Liver (tissue), 9 donors: ENCODE results near the gene EXOC8. TPM values are rescaled to one million over a fixed set of nuclear protein-coding genes. Genes with fewer than 3 reads are reported as not detected.
"Not testable (repeated sequence)": the region's sequence is repeated elsewhere in the genome, so short reads cannot be mapped to it uniquely, and the experiment has no call there.

Experiments used
- DNase-seq: peaks from one replicate; pipeline ENCODE4 v3.0.0-alpha.2; 2017; ENCODE audit warnings: low spot score
- H3K27ac ChIP-seq, 2 donors: one replicate each; pipeline ENCODE4 v1.7.0; 2013; ENCODE audit warnings: inconsistent platforms in 2 of 2, low read length in 2 of 2, control low read depth in 1 of 2, low read depth in 1 of 2, mild to moderate bottlenecking in 1 of 2
- H3K27me3 ChIP-seq, 4 donors: one replicate each; pipeline versions ENCODE4 v1.6.1 to v1.7.0; 2013; ENCODE audit warnings: low read length in 3 of 4, inconsistent platforms in 1 of 4, mild to moderate bottlenecking in 1 of 4, moderate library complexity in 1 of 4; ENCODE audit not compliant: control insufficient read depth in 4 of 4, insufficient read depth in 4 of 4
- H3K36me3 ChIP-seq, 4 donors: one replicate each; pipeline versions ENCODE4 v1.6.1 to v1.7.0; 2013; ENCODE audit warnings: low read length in 3 of 4, mild to moderate bottlenecking in 3 of 4, low read depth in 1 of 4, moderate library complexity in 1 of 4; ENCODE audit not compliant: control insufficient read depth in 4 of 4, insufficient read depth in 3 of 4
- H3K4me1 ChIP-seq, 4 donors: one replicate each; pipeline versions ENCODE4 v1.6.1 to v1.7.0; 2013; ENCODE audit warnings: low read length in 3 of 4, mild to moderate bottlenecking in 3 of 4, moderate library complexity in 1 of 4; ENCODE audit not compliant: control insufficient read depth in 4 of 4, insufficient read depth in 4 of 4
- H3K4me3 ChIP-seq, 3 donors: one replicate each; pipeline versions ENCODE4 v1.6.1 to v1.7.0; 2013; ENCODE audit warnings: low read length in 3 of 3, control low read depth in 1 of 3, low read depth in 1 of 3, mild to moderate bottlenecking in 1 of 3
- H3K9ac ChIP-seq, 2 donors: one replicate each; pipeline ENCODE4 v1.7.0; 2013; ENCODE audit warnings: low read length in 2 of 2, mild to moderate bottlenecking in 2 of 2, moderate library complexity in 2 of 2, control low read depth in 1 of 2, low read depth in 1 of 2
- H3K9me3 ChIP-seq, 4 donors: one replicate each; pipeline versions ENCODE4 v1.6.1 to v1.7.0; 2013; ENCODE audit warnings: low read length in 3 of 4; ENCODE audit not compliant: control insufficient read depth in 4 of 4
- EGR1 ChIP-seq, 2 donors: IDR thresholded peaks; 2 replicates each; pipeline ENCODE4 v1.6.1; 2016 to 2018; ENCODE audit warnings: antibody characterized with exemption in 2 of 2, low read depth in 2 of 2
- FOXA1 ChIP-seq: IDR thresholded peaks from 2 replicates; pipeline ENCODE4 v1.6.1; 2016; ENCODE audit warnings: antibody characterized with exemption
- FOXA2 ChIP-seq: IDR thresholded peaks from 2 replicates; pipeline ENCODE4 v1.6.1; 2016; ENCODE audit warnings: antibody characterized with exemption
- GABPA ChIP-seq, 2 donors: IDR thresholded peaks in 1 of 2; conservative IDR thresholded peaks in 1 of 2; 2 replicates each; pipeline ENCODE4 v1.6.1; 2016; ENCODE audit warnings: antibody characterized with exemption in 2 of 2, mild to moderate bottlenecking in 1 of 2, moderate library complexity in 1 of 2
- HNF4G ChIP-seq: IDR thresholded peaks from 2 replicates; pipeline ENCODE4 v1.6.1; 2016; ENCODE audit warnings: antibody characterized with exemption
- JUND ChIP-seq, 2 donors: IDR thresholded peaks; 2 replicates each; pipeline ENCODE4 v1.6.1; 2016; ENCODE audit warnings: antibody characterized with exemption in 2 of 2
- NR2F2 ChIP-seq: IDR thresholded peaks from 2 replicates; pipeline ENCODE4 v1.6.1; 2016; ENCODE audit warnings: antibody characterized with exemption
- RAD21 ChIP-seq, 2 donors: IDR thresholded peaks; 2 replicates each; pipeline ENCODE4 v1.6.1; 2016; ENCODE audit warnings: antibody characterized with exemption in 2 of 2, mild to moderate bottlenecking in 2 of 2
- RXRA ChIP-seq, 2 donors: IDR thresholded peaks; 2 replicates each; pipeline ENCODE4 v1.6.1; 2017 to 2018; ENCODE audit warnings: antibody characterized with exemption in 2 of 2, mild to moderate bottlenecking in 1 of 2
- SP1 ChIP-seq: IDR thresholded peaks from 2 replicates; pipeline ENCODE4 v1.6.1; 2018; ENCODE audit warnings: antibody characterized with exemption, mild to moderate bottlenecking
- TAF1 ChIP-seq: conservative IDR thresholded peaks from 2 replicates; pipeline ENCODE4 v1.6.1; 2016; ENCODE audit warnings: antibody characterized with exemption, mild to moderate bottlenecking
- YY1 ChIP-seq: IDR thresholded peaks from 2 replicates; pipeline ENCODE4 v1.6.1; 2016; ENCODE audit warnings: antibody characterized with exemption, mild to moderate bottlenecking
- WGBS: extraction: QIAGEN DNeasy Blood & Tissue Kit; methylation state at CpG from one replicate; pipeline ENCODE4 v1.1.7; 2013; 5-methylcytosine and 5-hydroxymethylcytosine counted together
- polyA plus RNA-seq, 2 donors: library from polyadenylated mRNA; stranded (reverse) in 1 of 2; unstranded in 1 of 2; fragments of 200-250 nt in 1 of 2; fragments of >200 nt in 1 of 2; fragmentation: Nextera tagmentation in 1 of 2; extraction: Ambion mirVana in 1 of 2; gene quantifications; one replicate each; pipeline versions ENCODE4 v1.2.1 to v1.2.3, GENCODE V29; 2013 to 2015
- total RNA-seq, 2 donors: library from RNA; depleted of rRNA; stranded (reverse); fragments of >200 nt; gene quantifications; one replicate each; pipeline ENCODE4 v1.2.3, GENCODE V29; 2014
- TF ChIP-seq, protein P1 (sequence below): IDR thresholded peaks from 2 replicates; pipeline ENCODE4 v1.6.1; 2016; ENCODE audit warnings: antibody characterized with exemption
- TF ChIP-seq, protein P2 (sequence below): IDR thresholded peaks from 2 replicates; pipeline ENCODE4 v1.6.1; 2016; ENCODE audit warnings: antibody characterized with exemption
- TF ChIP-seq, protein P3 (sequence below): fragments of 150-350 bp; IDR thresholded peaks from 2 replicates; pipeline ENCODE4 v1.5.1; 2017; ENCODE audit warnings: improper control_type of control experiment, low read depth, low read length; ENCODE audit not compliant: missing input control
- donor health status: healthy.
- donor health status: healthy.
- donor health status: healthy.
- donor health status: healthy.
- donor health status: healthy.

The EXOC8 gene
- total and polyA plus RNA-seq, 4 donors, result 1.6 to 13.4 (median 7.5) TPM

DNA sequence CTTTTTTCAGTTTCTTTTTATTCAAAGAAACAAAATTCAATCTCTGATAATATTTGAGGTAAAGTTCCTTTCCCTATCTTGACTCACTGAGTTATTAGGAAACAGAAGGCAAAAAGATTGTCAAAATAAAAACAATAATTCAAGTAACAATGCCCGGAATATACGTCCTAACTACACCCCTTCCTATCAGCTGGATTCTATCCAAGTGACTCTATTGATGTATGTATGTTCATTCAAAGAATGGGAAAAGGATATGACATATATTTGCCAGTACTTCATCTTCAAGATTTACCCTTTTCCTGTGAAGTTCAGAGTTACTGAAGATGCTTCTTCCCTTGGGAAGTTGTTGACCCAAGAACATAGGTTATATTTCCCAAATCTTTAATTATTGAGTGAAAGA, 14.2 kb upstream of the EXOC8 start:
- Histone ChIP-seq H3K36me3 (peaks cover 6 to 43% (median 24%) of the 10 kb centered on the region in 4 donors), H3K4me1 (no peaks in the 10 kb centered on the region), H3K9ac (no peak overlapping the region), H3K4me3 (no peak overlapping the region), H3K27me3 (no peaks in the 10 kb centered on the region), H3K27ac (no peak overlapping the region), H3K9me3 (no peaks in the 10 kb centered on the region)
- WGBS, result 73% methylated on average over 2 of the region's 2 CpGs
- no peak for DNase-seq
- TF ChIP-seq SP1 (no peak), FOXA2 (no peak), FOXA1 (no peak)

DNA sequence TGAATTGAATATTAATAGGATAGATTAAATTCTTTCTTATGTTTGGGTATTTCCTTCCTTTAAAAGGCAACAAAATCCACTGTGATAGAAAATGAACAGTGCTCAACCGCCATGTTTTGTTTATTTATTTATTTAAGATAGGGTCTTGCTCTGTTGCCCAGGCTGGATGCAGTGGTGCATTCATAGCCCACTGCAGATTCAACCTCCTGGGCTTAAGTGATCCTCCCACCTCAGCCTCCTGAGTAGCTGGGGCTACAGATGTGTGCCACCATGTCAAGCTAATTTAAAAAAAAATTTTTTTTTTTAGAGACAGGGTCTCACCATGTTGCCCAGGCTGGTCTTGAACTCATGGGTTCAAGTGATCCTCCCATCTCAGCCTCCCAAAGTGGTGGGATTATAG, 11.2 kb upstream of the EXOC8 start:
- H3K27me3 ChIP-seq, H3K9ac ChIP-seq, H3K4me3 ChIP-seq, H3K4me1 ChIP-seq, DNase-seq, H3K9me3 ChIP-seq, H3K27ac ChIP-seq: not testable (repeated sequence)
- H3K36me3 ChIP-seq, result peaks cover 6 to 50% (median 25%) of the 10 kb centered on the region in 4 donors
- 97% methylated on average over 1 of the region's 1 CpG for WGBS

DNA sequence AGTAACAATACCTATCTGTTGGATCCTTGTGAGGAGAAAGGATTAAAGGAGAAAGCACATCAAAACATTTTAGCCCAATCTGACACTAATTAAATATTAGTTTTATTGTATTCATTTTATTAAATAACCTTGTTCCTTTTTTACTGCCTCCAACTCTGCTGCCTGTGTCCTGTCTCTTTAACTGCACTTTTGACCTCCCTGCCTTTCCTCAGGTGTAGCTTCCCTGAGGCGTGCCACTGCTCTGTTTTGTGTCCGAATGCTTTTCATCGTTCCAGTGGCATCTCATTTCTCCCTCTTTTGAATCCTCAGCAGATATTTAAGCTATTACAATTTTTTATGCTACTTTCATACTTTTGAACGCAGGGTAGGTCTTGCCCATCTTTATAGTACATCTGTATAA, 10.8 kb upstream of the EXOC8 start:
- Histone ChIP-seq H3K4me1 (peaks cover 0 to 1% (median 0%) of the 10 kb centered on the region in 4 donors), H3K9ac (no peak overlapping the region), H3K4me3 (no peak overlapping the region), H3K9me3 (no peaks in the 10 kb centered on the region), H3K27me3 (no peaks in the 10 kb centered on the region), H3K27ac (no peak overlapping the region), H3K36me3 (peaks cover 6 to 50% (median 25%) of the 10 kb centered on the region in 4 donors)
- no peak for DNase-seq
- TF ChIP-seq GABPA (IDR thresholded peaks at IDR 0.05 in 1 of 2, conservative IDR thresholded peaks at IDR 0.05 in 1 of 2) (no peak), HNF4G (no peak), SP1 (no peak), NR2F2 (no peak), YY1 (no peak), FOXA1 (no peak), RXRA (IDR thresholded peaks at IDR 0.05) (no peak), JUND (IDR thresholded peaks at IDR 0.05) (no peak)
- TF ChIP-seq, protein P1, sequence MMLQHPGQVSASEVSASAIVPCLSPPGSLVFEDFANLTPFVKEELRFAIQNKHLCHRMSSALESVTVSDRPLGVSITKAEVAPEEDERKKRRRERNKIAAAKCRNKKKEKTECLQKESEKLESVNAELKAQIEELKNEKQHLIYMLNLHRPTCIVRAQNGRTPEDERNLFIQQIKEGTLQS, result no peak
- 97% methylated on average over 4 of the region's 4 CpGs for WGBS

DNA sequence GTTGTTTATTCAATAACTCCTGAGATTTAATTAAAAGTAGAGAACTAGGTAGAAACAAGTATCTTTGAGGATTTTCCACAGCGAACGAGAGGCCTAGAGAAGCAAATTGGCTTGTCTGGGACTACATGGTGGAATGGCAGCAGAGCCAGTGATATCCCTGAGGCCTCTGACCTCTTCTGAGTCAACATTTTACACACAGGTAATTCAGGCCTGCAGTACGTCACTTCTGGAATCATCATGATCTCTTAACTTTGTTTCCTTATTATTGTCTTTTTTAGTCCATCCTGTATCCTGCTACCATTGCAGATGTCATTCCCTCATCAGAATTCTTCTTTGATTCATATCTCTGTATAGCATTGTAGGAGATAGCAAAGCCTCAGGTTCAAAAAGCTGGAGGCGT, 10.3 kb upstream of the EXOC8 start:
- Histone ChIP-seq H3K36me3 (peaks cover 6 to 45% (median 24%) of the 10 kb centered on the region in 4 donors), H3K9ac (no peak overlapping the region), H3K9me3 (no peaks in the 10 kb centered on the region), H3K27me3 (no peaks in the 10 kb centered on the region), H3K4me1 (peaks cover 0 to 1% (median 0%) of the 10 kb centered on the region in 4 donors), H3K4me3 (no peak overlapping the region), H3K27ac (no peak overlapping the region)
- 90% methylated on average over 4 of the region's 4 CpGs for WGBS
- TF ChIP-seq, protein P1, result no peak
- no peak for TF ChIP-seq JUND (IDR thresholded peaks at IDR 0.05)
- no peak for TF ChIP-seq NR2F2
- no peak for TF ChIP-seq RAD21 (IDR thresholded peaks at IDR 0.05)
- no peak for TF ChIP-seq FOXA1
- TF ChIP-seq GABPA (IDR thresholded peaks at IDR 0.05 in 1 of 2, conservative IDR thresholded peaks at IDR 0.05 in 1 of 2), result no peak
- no peak for TF ChIP-seq EGR1 (IDR thresholded peaks at IDR 0.05; ENCODE audit: low read depth in 2 of 2)
- TF ChIP-seq, protein P2, sequence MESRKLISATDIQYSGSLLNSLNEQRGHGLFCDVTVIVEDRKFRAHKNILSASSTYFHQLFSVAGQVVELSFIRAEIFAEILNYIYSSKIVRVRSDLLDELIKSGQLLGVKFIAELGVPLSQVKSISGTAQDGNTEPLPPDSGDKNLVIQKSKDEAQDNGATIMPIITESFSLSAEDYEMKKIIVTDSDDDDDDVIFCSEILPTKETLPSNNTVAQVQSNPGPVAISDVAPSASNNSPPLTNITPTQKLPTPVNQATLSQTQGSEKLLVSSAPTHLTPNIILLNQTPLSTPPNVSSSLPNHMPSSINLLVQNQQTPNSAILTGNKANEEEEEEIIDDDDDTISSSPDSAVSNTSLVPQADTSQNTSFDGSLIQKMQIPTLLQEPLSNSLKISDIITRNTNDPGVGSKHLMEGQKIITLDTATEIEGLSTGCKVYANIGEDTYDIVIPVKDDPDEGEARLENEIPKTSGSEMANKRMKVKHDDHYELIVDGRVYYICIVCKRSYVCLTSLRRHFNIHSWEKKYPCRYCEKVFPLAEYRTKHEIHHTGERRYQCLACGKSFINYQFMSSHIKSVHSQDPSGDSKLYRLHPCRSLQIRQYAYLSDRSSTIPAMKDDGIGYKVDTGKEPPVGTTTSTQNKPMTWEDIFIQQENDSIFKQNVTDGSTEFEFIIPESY, result no peak
- TF ChIP-seq, protein P3, sequence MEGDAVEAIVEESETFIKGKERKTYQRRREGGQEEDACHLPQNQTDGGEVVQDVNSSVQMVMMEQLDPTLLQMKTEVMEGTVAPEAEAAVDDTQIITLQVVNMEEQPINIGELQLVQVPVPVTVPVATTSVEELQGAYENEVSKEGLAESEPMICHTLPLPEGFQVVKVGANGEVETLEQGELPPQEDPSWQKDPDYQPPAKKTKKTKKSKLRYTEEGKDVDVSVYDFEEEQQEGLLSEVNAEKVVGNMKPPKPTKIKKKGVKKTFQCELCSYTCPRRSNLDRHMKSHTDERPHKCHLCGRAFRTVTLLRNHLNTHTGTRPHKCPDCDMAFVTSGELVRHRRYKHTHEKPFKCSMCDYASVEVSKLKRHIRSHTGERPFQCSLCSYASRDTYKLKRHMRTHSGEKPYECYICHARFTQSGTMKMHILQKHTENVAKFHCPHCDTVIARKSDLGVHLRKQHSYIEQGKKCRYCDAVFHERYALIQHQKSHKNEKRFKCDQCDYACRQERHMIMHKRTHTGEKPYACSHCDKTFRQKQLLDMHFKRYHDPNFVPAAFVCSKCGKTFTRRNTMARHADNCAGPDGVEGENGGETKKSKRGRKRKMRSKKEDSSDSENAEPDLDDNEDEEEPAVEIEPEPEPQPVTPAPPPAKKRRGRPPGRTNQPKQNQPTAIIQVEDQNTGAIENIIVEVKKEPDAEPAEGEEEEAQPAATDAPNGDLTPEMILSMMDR, result no peak
- TF ChIP-seq SP1, result no peak
- no peak for TF ChIP-seq TAF1
- TF ChIP-seq HNF4G, result no peak
- DNase-seq, result no peak
